Mesothelial cell of epicardium (in vitro differentiated cells): ENCODE data around the gene PSMA2. TPM values are rescaled to one million over a fixed set of nuclear protein-coding genes. Genes with fewer than 3 reads are reported as not detected.

Experiments
- DNase-seq, 2 experiments: peaks; one replicate each; pipeline ENCODE4 v3.0.0; 2021; ENCODE audit warnings: low spot score in 2 of 2; ENCODE audit not compliant: unreplicated experiment in 2 of 2
- H3K27ac Mint-ChIP-seq: 2 replicates; pipeline ENCODE4 v1.8.0; 2021; ENCODE audit warnings: mixed read lengths
- H3K27me3 Mint-ChIP-seq: 2 replicates; pipeline ENCODE4 v1.8.0; 2021; ENCODE audit warnings: low read depth, mixed read lengths
- H3K36me3 Mint-ChIP-seq: 2 replicates; pipeline ENCODE4 v1.8.0; 2021; ENCODE audit warnings: mixed read lengths
- H3K4me1 Mint-ChIP-seq: 2 replicates; pipeline ENCODE4 v1.8.0; 2021; ENCODE audit warnings: mixed read lengths
- H3K4me3 Mint-ChIP-seq: 2 replicates; pipeline ENCODE4 v1.8.0; 2021; ENCODE audit warnings: mild to moderate bottlenecking, moderate library complexity, mixed read lengths
- H3K9me3 Mint-ChIP-seq: 2 replicates; pipeline ENCODE4 v1.8.0; 2021; ENCODE audit warnings: mixed read lengths
- total RNA-seq: library from RNA; stranded (reverse); gene quantifications from 3 replicates; pipeline ENCODE4 v1.2.1, GENCODE V29; 2021
- TF ChIP-seq, protein P1 (sequence below): fragments of 200-600 bp; sonication (generic); IDR thresholded peaks from one replicate; pipeline ENCODE4 v1.5.0; 2021; ENCODE audit warnings: antibody characterized with exemption; ENCODE audit not compliant: unreplicated experiment

The PSMA2 gene
- total RNA-seq, 1 donor from 2014 or later: 72.3 TPM

DNA sequence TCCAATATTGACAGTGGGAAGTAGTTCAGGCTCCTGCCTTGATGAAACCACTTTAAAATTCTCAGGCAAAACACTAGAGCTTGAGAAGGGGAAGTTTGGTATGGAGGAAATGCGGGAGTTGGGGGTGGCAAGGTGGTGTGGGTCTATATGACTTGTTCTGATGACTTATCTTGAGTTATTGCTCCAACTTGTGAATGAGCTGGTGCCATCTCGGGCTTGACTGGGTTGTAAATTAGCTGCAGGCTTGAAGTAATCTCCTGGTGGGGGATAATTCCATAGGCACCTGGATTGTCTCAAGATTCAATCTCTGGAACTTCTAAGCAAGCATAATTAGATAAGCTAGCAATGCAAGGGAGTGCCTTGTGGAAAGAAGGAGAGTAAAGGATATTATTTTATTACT lies 29.2 kb upstream of the PSMA2 start:
- no peak overlapping the region for H3K27ac Mint-ChIP-seq
- H3K4me1 Mint-ChIP-seq: peaks cover 5% of the 10 kb centered on the region
- H3K36me3 Mint-ChIP-seq: no peaks in the 10 kb centered on the region
- no peaks in the 10 kb centered on the region for H3K27me3 Mint-ChIP-seq
- TF ChIP-seq, protein P1, sequence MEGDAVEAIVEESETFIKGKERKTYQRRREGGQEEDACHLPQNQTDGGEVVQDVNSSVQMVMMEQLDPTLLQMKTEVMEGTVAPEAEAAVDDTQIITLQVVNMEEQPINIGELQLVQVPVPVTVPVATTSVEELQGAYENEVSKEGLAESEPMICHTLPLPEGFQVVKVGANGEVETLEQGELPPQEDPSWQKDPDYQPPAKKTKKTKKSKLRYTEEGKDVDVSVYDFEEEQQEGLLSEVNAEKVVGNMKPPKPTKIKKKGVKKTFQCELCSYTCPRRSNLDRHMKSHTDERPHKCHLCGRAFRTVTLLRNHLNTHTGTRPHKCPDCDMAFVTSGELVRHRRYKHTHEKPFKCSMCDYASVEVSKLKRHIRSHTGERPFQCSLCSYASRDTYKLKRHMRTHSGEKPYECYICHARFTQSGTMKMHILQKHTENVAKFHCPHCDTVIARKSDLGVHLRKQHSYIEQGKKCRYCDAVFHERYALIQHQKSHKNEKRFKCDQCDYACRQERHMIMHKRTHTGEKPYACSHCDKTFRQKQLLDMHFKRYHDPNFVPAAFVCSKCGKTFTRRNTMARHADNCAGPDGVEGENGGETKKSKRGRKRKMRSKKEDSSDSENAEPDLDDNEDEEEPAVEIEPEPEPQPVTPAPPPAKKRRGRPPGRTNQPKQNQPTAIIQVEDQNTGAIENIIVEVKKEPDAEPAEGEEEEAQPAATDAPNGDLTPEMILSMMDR: no peak
- no peak for DNase-seq
- H3K4me3 Mint-ChIP-seq: no peak overlapping the region
- H3K9me3 Mint-ChIP-seq: peaks cover 24% of the 10 kb centered on the region

DNA sequence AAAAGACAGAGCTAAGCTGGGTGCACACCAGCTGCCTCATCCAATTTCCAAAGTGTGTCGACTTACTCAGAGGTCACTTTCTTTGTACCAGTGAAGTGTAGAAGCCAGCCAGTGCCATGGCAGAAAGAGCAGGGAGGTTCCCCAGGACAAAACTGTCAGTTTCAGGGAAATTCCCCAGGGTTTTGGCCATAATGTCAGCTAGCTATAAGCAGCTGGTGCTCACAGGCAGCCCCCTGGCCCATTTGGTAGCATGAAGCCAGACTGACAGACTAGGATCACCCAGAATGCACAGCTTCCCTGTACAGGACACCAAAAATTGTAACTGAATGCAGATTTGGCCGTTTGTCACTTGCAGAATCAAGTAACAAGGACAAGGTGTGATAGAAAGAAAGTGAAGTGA lies 28.8 kb upstream of the PSMA2 start:
- no peak overlapping the region for H3K27ac Mint-ChIP-seq

DNA sequence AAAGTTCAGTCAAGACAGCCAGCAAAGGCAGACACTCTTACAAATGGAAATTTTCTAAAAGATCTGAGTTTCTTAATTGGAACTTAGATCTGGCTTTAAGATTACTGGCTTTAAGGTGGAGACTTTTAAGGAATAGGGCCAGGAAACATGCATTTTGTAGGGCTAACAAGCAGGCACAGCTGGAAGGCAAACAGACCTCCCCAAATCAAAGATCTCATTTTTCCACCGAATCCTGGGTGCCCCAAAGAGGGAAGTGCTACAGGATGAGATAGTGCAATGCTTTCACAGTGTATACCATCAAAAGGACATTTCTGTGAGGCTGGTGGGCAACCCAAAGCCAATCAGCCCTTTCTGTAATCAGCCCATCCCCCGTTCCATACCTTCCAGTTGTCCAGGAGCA lies 27.6 kb upstream of the PSMA2 start:
- no peaks in the 10 kb centered on the region for H3K36me3 Mint-ChIP-seq

More for the DNA sequence above, 28.8 kb upstream of the PSMA2 start:
- Mint-ChIP-seq H3K36me3 (no peaks in the 10 kb centered on the region), H3K4me1 (peaks cover 5% of the 10 kb centered on the region), H3K27me3 (no peaks in the 10 kb centered on the region), H3K9me3 (peaks cover 26% of the 10 kb centered on the region), H3K4me3 (no peak overlapping the region)
- TF ChIP-seq, protein P1: no peak
- DNase-seq: no peak

DNA sequence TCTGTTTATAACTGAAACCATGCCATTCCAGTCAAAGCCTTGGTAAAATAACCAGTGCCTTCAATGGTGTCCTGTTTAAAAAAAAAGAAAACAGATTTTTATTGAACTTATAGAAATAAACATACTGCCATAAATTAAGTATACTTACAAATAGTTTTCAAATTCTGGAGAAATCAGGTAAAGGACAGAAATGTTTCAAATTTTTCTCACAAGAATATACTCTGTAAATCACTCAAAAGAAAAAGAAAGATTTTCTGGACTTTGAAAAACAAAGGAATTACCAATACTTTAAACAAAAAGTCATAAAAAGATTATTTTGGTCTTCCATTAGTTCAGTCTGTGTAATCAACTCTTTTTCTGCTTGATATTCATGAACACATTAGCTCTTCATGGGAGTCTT lies 24.1 kb upstream of the PSMA2 start:
- DNase-seq: no peak
- no peak overlapping the region for H3K27ac Mint-ChIP-seq
- H3K4me3 Mint-ChIP-seq: no peak overlapping the region
- H3K27me3 Mint-ChIP-seq: no peaks in the 10 kb centered on the region
- TF ChIP-seq, protein P1: no peak
- H3K4me1 Mint-ChIP-seq: no peaks in the 10 kb centered on the region
- no peaks in the 10 kb centered on the region for H3K36me3 Mint-ChIP-seq
- peaks cover 34% of the 10 kb centered on the region for H3K9me3 Mint-ChIP-seq

More for the DNA sequence above, 27.6 kb upstream of the PSMA2 start:
- no peak for DNase-seq
- Mint-ChIP-seq H3K27ac (no peak overlapping the region), H3K4me1 (peaks cover 5% of the 10 kb centered on the region), H3K27me3 (no peaks in the 10 kb centered on the region), H3K4me3 (no peak overlapping the region), H3K9me3 (peaks cover 34% of the 10 kb centered on the region)
- TF ChIP-seq, protein P1: no peak

DNA sequence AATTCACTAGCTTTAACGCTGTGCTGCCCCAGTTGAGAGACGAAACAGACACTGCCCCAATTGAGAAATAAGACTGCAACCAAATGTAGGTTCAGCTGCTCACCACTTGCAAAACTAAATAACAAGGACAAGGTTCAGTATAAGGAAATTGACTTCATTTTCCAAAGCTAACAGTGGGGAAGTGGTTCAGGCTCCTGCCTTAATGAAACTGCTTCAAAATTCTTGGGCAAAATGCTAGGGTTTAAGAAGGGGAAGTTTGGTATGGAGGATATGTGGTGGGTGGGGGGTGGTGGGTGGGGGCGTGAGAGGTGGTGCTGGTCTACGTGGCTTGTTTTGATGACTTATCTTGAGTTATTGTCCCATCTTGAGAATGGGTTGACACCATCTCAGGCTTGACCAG lies 22.0 kb upstream of the PSMA2 start:
- H3K4me1 Mint-ChIP-seq: no peaks in the 10 kb centered on the region
- H3K4me3 Mint-ChIP-seq: no peak overlapping the region
- no peak for DNase-seq
- H3K27ac Mint-ChIP-seq: no peak overlapping the region
- H3K27me3 Mint-ChIP-seq: no peaks in the 10 kb centered on the region
- peaks cover 24% of the 10 kb centered on the region for H3K9me3 Mint-ChIP-seq
- no peaks in the 10 kb centered on the region for H3K36me3 Mint-ChIP-seq
- TF ChIP-seq, protein P1: no peak

DNA sequence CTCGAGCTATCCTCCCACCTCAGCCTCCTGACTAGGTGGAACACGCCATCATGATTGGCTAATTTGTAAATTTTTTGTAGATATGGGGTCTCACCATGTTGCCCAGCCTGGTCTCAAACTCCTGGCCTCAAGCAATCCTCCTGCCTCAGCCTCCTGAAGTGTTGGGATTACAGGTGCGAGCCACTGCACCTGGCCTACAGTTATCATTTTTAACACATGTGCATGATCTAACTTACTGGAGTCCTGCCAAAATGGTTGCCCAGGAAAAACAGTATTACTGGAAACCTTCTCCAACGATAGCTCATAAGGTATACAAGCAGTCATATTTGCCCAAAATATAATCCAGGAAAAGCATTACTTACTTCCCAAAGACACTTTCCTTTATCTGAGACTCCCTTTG lies 20.4 kb upstream of the PSMA2 start:
- Mint-ChIP-seq H3K27me3 (no peaks in the 10 kb centered on the region), H3K4me3 (no peak overlapping the region), H3K4me1 (no peaks in the 10 kb centered on the region), H3K27ac (no peak overlapping the region), H3K9me3 (peaks cover 23% of the 10 kb centered on the region), H3K36me3 (no peaks in the 10 kb centered on the region)
- DNase-seq: no peak
- TF ChIP-seq, protein P1: no peak
